HepG2 (cell line): ENCODE data around the gene MYOT.

Experiments used
- CEBPB ChIP-seq: IDR thresholded peaks from 2 replicates; pipeline ENCODE4 v1.6.1; 2011; ENCODE audit warnings: low read depth, low read length, improper control_type of control experiment, borderline replicate concordance
- FOXK2 ChIP-seq: fragments of 450-650 bp; IDR thresholded peaks from 2 replicates; pipeline ENCODE4 v1.6.1; 2016
- ZBTB7A ChIP-seq: sonication (generic); formaldehyde crosslinking; IDR thresholded peaks from 2 replicates; pipeline ENCODE4 v1.8.0; 2022; ENCODE audit warnings: mild to moderate bottlenecking, missing genetic modification reagents
- ZNF317 ChIP-seq: sonication (generic); formaldehyde crosslinking; IDR thresholded peaks from 2 replicates; pipeline ENCODE4 v1.5.0; 2020; ENCODE audit warnings: mild to moderate bottlenecking, missing genetic modification reagents
- TF ChIP-seq, protein P1 (sequence below): sonication (generic); formaldehyde crosslinking; IDR thresholded peaks from 2 replicates; pipeline ENCODE4 v1.5.0; 2020; ENCODE audit warnings: mild to moderate bottlenecking, missing genetic modification reagents, moderate library complexity
- TF ChIP-seq, protein P2 (sequence below), 2 experiments: IDR thresholded peaks; 2 replicates each; pipeline ENCODE4 v1.6.1; 2011 to 2012; ENCODE audit warnings: low read length in 2 of 2, borderline replicate concordance in 1 of 2, low read depth in 1 of 2, mild to moderate bottlenecking in 1 of 2, moderate library complexity in 1 of 2

DNA sequence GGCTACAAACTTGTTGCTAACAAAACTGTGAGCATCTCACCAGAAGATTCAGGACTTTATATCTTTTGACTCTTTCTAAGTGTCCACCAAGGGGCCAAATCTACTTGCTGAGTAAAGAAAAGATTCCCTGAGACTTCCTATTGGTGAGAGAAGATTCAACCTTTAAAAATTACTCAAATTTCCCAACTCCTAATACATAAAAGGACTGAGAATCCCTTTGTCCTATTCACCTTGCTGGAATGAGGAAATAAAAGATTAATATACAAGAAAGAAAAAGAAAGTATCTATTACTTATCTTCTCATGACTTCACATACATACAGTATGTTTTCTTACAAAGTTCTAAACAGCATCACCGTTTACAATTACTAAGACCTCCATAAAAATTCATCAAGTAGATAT is 47.9 kb upstream of the MYOT start:
- TF ChIP-seq ZBTB7A (no peak), FOXK2 (no peak), CEBPB (no peak), ZNF317 (CRISPR knock-in tag) (no peak)
- TF ChIP-seq, protein P1, sequence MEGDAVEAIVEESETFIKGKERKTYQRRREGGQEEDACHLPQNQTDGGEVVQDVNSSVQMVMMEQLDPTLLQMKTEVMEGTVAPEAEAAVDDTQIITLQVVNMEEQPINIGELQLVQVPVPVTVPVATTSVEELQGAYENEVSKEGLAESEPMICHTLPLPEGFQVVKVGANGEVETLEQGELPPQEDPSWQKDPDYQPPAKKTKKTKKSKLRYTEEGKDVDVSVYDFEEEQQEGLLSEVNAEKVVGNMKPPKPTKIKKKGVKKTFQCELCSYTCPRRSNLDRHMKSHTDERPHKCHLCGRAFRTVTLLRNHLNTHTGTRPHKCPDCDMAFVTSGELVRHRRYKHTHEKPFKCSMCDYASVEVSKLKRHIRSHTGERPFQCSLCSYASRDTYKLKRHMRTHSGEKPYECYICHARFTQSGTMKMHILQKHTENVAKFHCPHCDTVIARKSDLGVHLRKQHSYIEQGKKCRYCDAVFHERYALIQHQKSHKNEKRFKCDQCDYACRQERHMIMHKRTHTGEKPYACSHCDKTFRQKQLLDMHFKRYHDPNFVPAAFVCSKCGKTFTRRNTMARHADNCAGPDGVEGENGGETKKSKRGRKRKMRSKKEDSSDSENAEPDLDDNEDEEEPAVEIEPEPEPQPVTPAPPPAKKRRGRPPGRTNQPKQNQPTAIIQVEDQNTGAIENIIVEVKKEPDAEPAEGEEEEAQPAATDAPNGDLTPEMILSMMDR (CRISPR knock-in tag): no peak
- TF ChIP-seq, protein P2, sequence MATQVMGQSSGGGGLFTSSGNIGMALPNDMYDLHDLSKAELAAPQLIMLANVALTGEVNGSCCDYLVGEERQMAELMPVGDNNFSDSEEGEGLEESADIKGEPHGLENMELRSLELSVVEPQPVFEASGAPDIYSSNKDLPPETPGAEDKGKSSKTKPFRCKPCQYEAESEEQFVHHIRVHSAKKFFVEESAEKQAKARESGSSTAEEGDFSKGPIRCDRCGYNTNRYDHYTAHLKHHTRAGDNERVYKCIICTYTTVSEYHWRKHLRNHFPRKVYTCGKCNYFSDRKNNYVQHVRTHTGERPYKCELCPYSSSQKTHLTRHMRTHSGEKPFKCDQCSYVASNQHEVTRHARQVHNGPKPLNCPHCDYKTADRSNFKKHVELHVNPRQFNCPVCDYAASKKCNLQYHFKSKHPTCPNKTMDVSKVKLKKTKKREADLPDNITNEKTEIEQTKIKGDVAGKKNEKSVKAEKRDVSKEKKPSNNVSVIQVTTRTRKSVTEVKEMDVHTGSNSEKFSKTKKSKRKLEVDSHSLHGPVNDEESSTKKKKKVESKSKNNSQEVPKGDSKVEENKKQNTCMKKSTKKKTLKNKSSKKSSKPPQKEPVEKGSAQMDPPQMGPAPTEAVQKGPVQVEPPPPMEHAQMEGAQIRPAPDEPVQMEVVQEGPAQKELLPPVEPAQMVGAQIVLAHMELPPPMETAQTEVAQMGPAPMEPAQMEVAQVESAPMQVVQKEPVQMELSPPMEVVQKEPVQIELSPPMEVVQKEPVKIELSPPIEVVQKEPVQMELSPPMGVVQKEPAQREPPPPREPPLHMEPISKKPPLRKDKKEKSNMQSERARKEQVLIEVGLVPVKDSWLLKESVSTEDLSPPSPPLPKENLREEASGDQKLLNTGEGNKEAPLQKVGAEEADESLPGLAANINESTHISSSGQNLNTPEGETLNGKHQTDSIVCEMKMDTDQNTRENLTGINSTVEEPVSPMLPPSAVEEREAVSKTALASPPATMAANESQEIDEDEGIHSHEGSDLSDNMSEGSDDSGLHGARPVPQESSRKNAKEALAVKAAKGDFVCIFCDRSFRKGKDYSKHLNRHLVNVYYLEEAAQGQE (IDR thresholded peaks at IDR 0.05; ENCODE audit: borderline replicate concordance in 1 of 2, low read depth in 1 of 2, low read length in 2 of 2): no peak
